Measurements from ENCODE around the gene SAMD4A. TPM values are rescaled to one million over a fixed set of nuclear protein-coding genes. Genes with fewer than 3 reads are reported as not detected.

Gene SAMD4A
- polyA plus RNA-seq, 3 donors = 3.2 to 8.6 (median 4.2) TPM

GRCh38 chr14:54535126-54535525, 31.8 kb upstream of the SAMD4A start:
- no peak overlapping the region for H2AFZ ChIP-seq (ENCODE audit: insufficient read depth, low read depth, low read length, poor library complexity, severe bottlenecking)
- Mint-ChIP-seq H3K4me1 (no peaks in the 10 kb centered on the region), H3K9me3 (no peaks in the 10 kb centered on the region), H3K27ac (no peak overlapping the region), H3K36me3 (peaks cover 34 to 44% of the 10 kb centered on the region in 2 donors), H3K27me3 (ENCODE audit: low read depth in 3 of 3) (no peaks in the 10 kb centered on the region), H3K4me3 (no peak overlapping the region)
- no peak overlapping the region for H3K4me3 ChIP-seq (replicated peaks in 1 of 3; ENCODE audit: low read depth in 2 of 3, low read length in 3 of 3)
- H3K9ac ChIP-seq (ENCODE audit: insufficient read depth, low read length, poor library complexity, severe bottlenecking) = no peak overlapping the region
- no peak overlapping the region for H3K4me2 ChIP-seq (replicated peaks; ENCODE audit: extremely low read depth, low read length, poor library complexity, severe bottlenecking)
- no peak overlapping the region for H3K27ac ChIP-seq (ENCODE audit: low read depth in 1 of 2, low read length in 2 of 2)
- no peaks in the 10 kb centered on the region for H3K9me3 ChIP-seq (replicated peaks in 1 of 2; ENCODE audit: control insufficient read depth in 1 of 2, insufficient read depth in 1 of 2, low read length in 2 of 2)
- H3K79me2 ChIP-seq (ENCODE audit: insufficient read depth, low read length) = no peaks in the 10 kb centered on the region
- no peaks in the 10 kb centered on the region for H4K20me1 ChIP-seq (ENCODE audit: insufficient read depth, low read length)
- intact Hi-C loops (cut with micrococcal nuclease) = no loop called here
- no peaks in the 10 kb centered on the region for H3K27me3 ChIP-seq (ENCODE audit: control insufficient read depth in 2 of 2, insufficient read depth in 2 of 2, low read length in 2 of 2)
- WGBS (ENCODE audit: insufficient coverage) = no CpG with 5 or more reads among the region's 1 CpG
- TF ChIP-seq, protein P1, sequence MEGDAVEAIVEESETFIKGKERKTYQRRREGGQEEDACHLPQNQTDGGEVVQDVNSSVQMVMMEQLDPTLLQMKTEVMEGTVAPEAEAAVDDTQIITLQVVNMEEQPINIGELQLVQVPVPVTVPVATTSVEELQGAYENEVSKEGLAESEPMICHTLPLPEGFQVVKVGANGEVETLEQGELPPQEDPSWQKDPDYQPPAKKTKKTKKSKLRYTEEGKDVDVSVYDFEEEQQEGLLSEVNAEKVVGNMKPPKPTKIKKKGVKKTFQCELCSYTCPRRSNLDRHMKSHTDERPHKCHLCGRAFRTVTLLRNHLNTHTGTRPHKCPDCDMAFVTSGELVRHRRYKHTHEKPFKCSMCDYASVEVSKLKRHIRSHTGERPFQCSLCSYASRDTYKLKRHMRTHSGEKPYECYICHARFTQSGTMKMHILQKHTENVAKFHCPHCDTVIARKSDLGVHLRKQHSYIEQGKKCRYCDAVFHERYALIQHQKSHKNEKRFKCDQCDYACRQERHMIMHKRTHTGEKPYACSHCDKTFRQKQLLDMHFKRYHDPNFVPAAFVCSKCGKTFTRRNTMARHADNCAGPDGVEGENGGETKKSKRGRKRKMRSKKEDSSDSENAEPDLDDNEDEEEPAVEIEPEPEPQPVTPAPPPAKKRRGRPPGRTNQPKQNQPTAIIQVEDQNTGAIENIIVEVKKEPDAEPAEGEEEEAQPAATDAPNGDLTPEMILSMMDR (IDR thresholded peaks at IDR 0.05) = no peak
- no peak for DNase-seq
- H3K36me3 ChIP-seq (replicated peaks in 1 of 2; ENCODE audit: control insufficient read depth in 1 of 2, insufficient read depth in 2 of 2, low read length in 2 of 2) = peaks cover 25 to 48% of the 10 kb centered on the region in 2 donors
- no peaks in the 10 kb centered on the region for H3K4me1 ChIP-seq (ENCODE audit: control insufficient read depth in 1 of 2, insufficient read depth in 2 of 2, low read length in 2 of 2)

DNA sequence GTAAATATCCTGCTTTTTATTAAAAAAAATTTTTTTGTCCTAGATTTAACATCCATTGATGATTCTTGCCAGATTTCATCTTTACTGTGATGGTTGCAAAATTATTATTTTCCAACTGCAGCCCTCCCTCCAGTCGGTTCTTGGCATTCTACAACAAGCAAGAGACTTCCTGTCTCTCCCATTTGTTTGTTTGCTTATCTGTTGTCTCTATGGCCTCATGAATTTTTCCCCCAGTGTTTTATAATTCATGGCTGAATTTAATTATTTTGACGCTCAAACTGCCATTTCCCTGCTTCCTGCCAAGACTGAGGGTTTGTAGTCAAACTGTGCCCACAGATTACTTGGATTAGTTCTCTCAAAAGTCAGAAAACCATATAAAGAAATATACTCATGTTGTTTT, 31.3 kb upstream of the SAMD4A start:
- H3K4me1 Mint-ChIP-seq = no peaks in the 10 kb centered on the region
- no peak overlapping the region for H3K27ac Mint-ChIP-seq
- Histone ChIP-seq H3K9me3 (replicated peaks in 1 of 2; ENCODE audit: control insufficient read depth in 1 of 2, insufficient read depth in 1 of 2, low read length in 2 of 2) (no peaks in the 10 kb centered on the region), H3K27me3 (ENCODE audit: control insufficient read depth in 2 of 2, insufficient read depth in 2 of 2, low read length in 2 of 2) (no peaks in the 10 kb centered on the region), H2AFZ (ENCODE audit: insufficient read depth, low read depth, low read length, poor library complexity, severe bottlenecking) (no peak overlapping the region), H3K27ac (ENCODE audit: low read depth in 1 of 2, low read length in 2 of 2) (no peak overlapping the region), H3K79me2 (ENCODE audit: insufficient read depth, low read length) (no peaks in the 10 kb centered on the region), H3K36me3 (replicated peaks in 1 of 2; ENCODE audit: control insufficient read depth in 1 of 2, insufficient read depth in 2 of 2, low read length in 2 of 2) (peaks cover 24 to 46% of the 10 kb centered on the region in 2 donors), H3K4me3 (replicated peaks in 1 of 3; ENCODE audit: low read depth in 2 of 3, low read length in 3 of 3) (no peak overlapping the region), H3K9ac (ENCODE audit: insufficient read depth, low read length, poor library complexity, severe bottlenecking) (no peak overlapping the region), H4K20me1 (ENCODE audit: insufficient read depth, low read length) (no peaks in the 10 kb centered on the region), H3K4me1 (ENCODE audit: control insufficient read depth in 1 of 2, insufficient read depth in 2 of 2, low read length in 2 of 2) (no peaks in the 10 kb centered on the region), H3K4me2 (replicated peaks; ENCODE audit: extremely low read depth, low read length, poor library complexity, severe bottlenecking) (no peak overlapping the region)
- H3K27me3 Mint-ChIP-seq (ENCODE audit: low read depth in 3 of 3) = no peaks in the 10 kb centered on the region
- no CpG with 5 or more reads among the region's 2 CpGs for WGBS (ENCODE audit: insufficient coverage)
- H3K4me3 Mint-ChIP-seq = no peak overlapping the region
- intact Hi-C loops (cut with micrococcal nuclease) = no loop called here
- DNase-seq = no peak
- H3K9me3 Mint-ChIP-seq = no peaks in the 10 kb centered on the region
- H3K36me3 Mint-ChIP-seq = peaks cover 32 to 48% of the 10 kb centered on the region in 2 donors
- TF ChIP-seq, protein P1 (IDR thresholded peaks at IDR 0.05) = no peak
